ENCODE results near the gene PTGFRN.

The PTGFRN gene

GRCh38 chr1:116949213-116949985 is 39.7 kb downstream of the PTGFRN start:
- Histone ChIP-seq H3K27me3 (ENCODE audit: insufficient read depth, poor library complexity, severe bottlenecking) (no peaks in the 10 kb centered on the region), H3K4me3 (replicated peaks; ENCODE audit: insufficient read depth, low read length) (no peak overlapping the region), H3K27ac (replicated peaks) (no peak overlapping the region)
- DNase-seq (ENCODE audit: low read depth in 1 of 2, low spot score in 1 of 2), result no peak
- TF ChIP-seq CTCF (IDR thresholded peaks at IDR 0.05; ENCODE audit: insufficient read depth, low read length) (no peak), SPI1 (IDR thresholded peaks at IDR 0.05; ENCODE audit: borderline replicate concordance, low read depth) (no peak), POLR2AphosphoS5 (IDR thresholded peaks at IDR 0.05; ENCODE audit: low read depth) (no peak), REST (IDR thresholded peaks at IDR 0.05; ENCODE audit: insufficient replicate concordance, low read depth) (no peak), GABPA (IDR thresholded peaks at IDR 0.05; ENCODE audit: low read depth) (no peak)

- DNase-seq (ENCODE audit: low read depth in 1 of 2, low spot score in 1 of 2), result no peak
- H3K4me3 ChIP-seq (replicated peaks; ENCODE audit: insufficient read depth, low read length), result no peak overlapping the region
- no peaks in the 10 kb centered on the region for H3K27me3 ChIP-seq (ENCODE audit: insufficient read depth, poor library complexity, severe bottlenecking)
- no peak overlapping the region for H3K27ac ChIP-seq (replicated peaks)
- TF ChIP-seq POLR2AphosphoS5 (IDR thresholded peaks at IDR 0.05; ENCODE audit: low read depth) (no peak), REST (IDR thresholded peaks at IDR 0.05; ENCODE audit: insufficient replicate concordance, low read depth) (no peak), GABPA (IDR thresholded peaks at IDR 0.05; ENCODE audit: low read depth) (no peak), SPI1 (IDR thresholded peaks at IDR 0.05; ENCODE audit: borderline replicate concordance, low read depth) (no peak), CTCF (IDR thresholded peaks at IDR 0.05; ENCODE audit: insufficient read depth, low read length) (no peak)
Measured at GRCh38 chr1:116950517-116951199, 40.9 kb downstream of the PTGFRN start.

GRCh38 chr1:116951200-116951935 is 41.7 kb downstream of the PTGFRN start:
- DNase-seq (ENCODE audit: low read depth in 1 of 2, low spot score in 1 of 2), result no peak
- H3K4me3 ChIP-seq (replicated peaks; ENCODE audit: insufficient read depth, low read length), result no peak overlapping the region
- TF ChIP-seq REST (IDR thresholded peaks at IDR 0.05; ENCODE audit: insufficient replicate concordance, low read depth) (no peak), GABPA (IDR thresholded peaks at IDR 0.05; ENCODE audit: low read depth) (no peak), CTCF (IDR thresholded peaks at IDR 0.05; ENCODE audit: insufficient read depth, low read length) (no peak), SPI1 (IDR thresholded peaks at IDR 0.05; ENCODE audit: borderline replicate concordance, low read depth) (no peak), POLR2AphosphoS5 (IDR thresholded peaks at IDR 0.05; ENCODE audit: low read depth) (no peak)
- no peak overlapping the region for H3K27ac ChIP-seq (replicated peaks)
- H3K27me3 ChIP-seq (ENCODE audit: insufficient read depth, poor library complexity, severe bottlenecking), result no peaks in the 10 kb centered on the region
